ENCODE data around the gene SORCS2.

Gene SORCS2

GRCh38 chr4:7512946-7513345 lies 320.6 kb downstream of the SORCS2 start:
- no peak overlapping the region for H3K18ac ChIP-seq (ENCODE audit: low read depth in 1 of 2, low read length in 2 of 2)
- H3K36me3 ChIP-seq (ENCODE audit: control insufficient read depth in 1 of 2, insufficient read depth in 2 of 2, low read depth in 1 of 2, low read length in 2 of 2) = peaks cover 0 to 2% of the 10 kb centered on the region in 2 experiments
- no peak overlapping the region for H3K4me3 ChIP-seq (ENCODE audit: insufficient read depth in 1 of 2, low read depth in 1 of 2, low read length in 2 of 2)
- H3K23ac ChIP-seq (ENCODE audit: low read length in 2 of 2) = no peak overlapping the region
- no peak overlapping the region for H4K8ac ChIP-seq (ENCODE audit: low read length)
- peaks cover 20 to 28% of the 10 kb centered on the region in 2 experiments for H3K27me3 ChIP-seq (ENCODE audit: control insufficient read depth in 1 of 2, insufficient read depth in 1 of 2, low read length in 2 of 2)
- H2BK15ac ChIP-seq (ENCODE audit: low read depth, poor library complexity, severe bottlenecking) = no peak overlapping the region
- H3K9ac ChIP-seq (ENCODE audit: low read length) = no peak overlapping the region
- H2AK5ac ChIP-seq (ENCODE audit: low read length, severe bottlenecking) = no peak overlapping the region
- no peak overlapping the region for H3K14ac ChIP-seq (ENCODE audit: low read length in 2 of 2)
- no peak overlapping the region for H2AFZ ChIP-seq (ENCODE audit: low read depth, low read length)
- no peak overlapping the region for H2BK12ac ChIP-seq (ENCODE audit: low read length in 2 of 2)
- no peaks in the 10 kb centered on the region for H3K79me1 ChIP-seq (replicated peaks; ENCODE audit: low read length, poor library complexity, severe bottlenecking)
- H3K4ac ChIP-seq (ENCODE audit: low read depth in 1 of 2, low read length in 2 of 2) = no peak overlapping the region
- no peak overlapping the region for H3K4me2 ChIP-seq (ENCODE audit: low read length, poor library complexity, severe bottlenecking)
- DNase-seq = no peak
- H3K4me1 ChIP-seq (ENCODE audit: control insufficient read depth, insufficient read depth, low read depth, low read length) = peaks cover 32% of the 10 kb centered on the region
- H4K91ac ChIP-seq (ENCODE audit: low read length) = no peak overlapping the region
- H2BK5ac ChIP-seq (ENCODE audit: low read depth, low read length, poor library complexity, severe bottlenecking) = no peak overlapping the region
- no peak overlapping the region for H3K27ac ChIP-seq (ENCODE audit: low read length, poor library complexity, severe bottlenecking)
- no peaks in the 10 kb centered on the region for H3K9me3 ChIP-seq (ENCODE audit: control insufficient read depth, low read length)
- H2BK120ac ChIP-seq (ENCODE audit: low read depth, low read length) = no peak overlapping the region
- WGBS = 91% methylated on average over 10 of the region's 10 CpGs

GRCh38 chr4:7513671-7514070 lies 321.3 kb downstream of the SORCS2 start:
- Histone ChIP-seq H3K9me3 (ENCODE audit: control insufficient read depth, low read length) (no peaks in the 10 kb centered on the region), H2BK5ac (ENCODE audit: low read depth, low read length, poor library complexity, severe bottlenecking) (no peak overlapping the region), H2BK120ac (ENCODE audit: low read depth, low read length) (no peak overlapping the region), H2AK5ac (ENCODE audit: low read length, severe bottlenecking) (peak overlapping the region; percentile 16), H3K9ac (ENCODE audit: low read length) (no peak overlapping the region), H2AFZ (ENCODE audit: low read depth, low read length) (no peak overlapping the region), H3K79me1 (replicated peaks; ENCODE audit: low read length, poor library complexity, severe bottlenecking) (no peaks in the 10 kb centered on the region), H2BK12ac (ENCODE audit: low read length in 2 of 2) (peak overlapping the region in 1 of 2 experiments; percentile 74), H4K8ac (ENCODE audit: low read length) (no peak overlapping the region), H3K27ac (ENCODE audit: low read length, poor library complexity, severe bottlenecking) (no peak overlapping the region), H3K4me2 (ENCODE audit: low read length, poor library complexity, severe bottlenecking) (no peak overlapping the region), H3K36me3 (ENCODE audit: control insufficient read depth in 1 of 2, insufficient read depth in 2 of 2, low read depth in 1 of 2, low read length in 2 of 2) (peaks cover 0 to 2% of the 10 kb centered on the region in 2 experiments), H2BK15ac (ENCODE audit: low read depth, poor library complexity, severe bottlenecking) (no peak overlapping the region), H3K4me3 (ENCODE audit: insufficient read depth in 1 of 2, low read depth in 1 of 2, low read length in 2 of 2) (no peak overlapping the region), H3K18ac (ENCODE audit: low read depth in 1 of 2, low read length in 2 of 2) (no peak overlapping the region), H3K23ac (ENCODE audit: low read length in 2 of 2) (no peak overlapping the region), H3K4ac (ENCODE audit: low read depth in 1 of 2, low read length in 2 of 2) (no peak overlapping the region), H4K91ac (ENCODE audit: low read length) (no peak overlapping the region), H3K27me3 (ENCODE audit: control insufficient read depth in 1 of 2, insufficient read depth in 1 of 2, low read length in 2 of 2) (peaks cover 24 to 35% of the 10 kb centered on the region in 2 experiments), H3K4me1 (ENCODE audit: control insufficient read depth, insufficient read depth, low read depth, low read length) (peaks cover 32% of the 10 kb centered on the region), H3K14ac (ENCODE audit: low read length in 2 of 2) (no peak overlapping the region)
- peak; percentile 74 for DNase-seq
- 37% methylated on average over 12 of the region's 12 CpGs for WGBS

DNA sequence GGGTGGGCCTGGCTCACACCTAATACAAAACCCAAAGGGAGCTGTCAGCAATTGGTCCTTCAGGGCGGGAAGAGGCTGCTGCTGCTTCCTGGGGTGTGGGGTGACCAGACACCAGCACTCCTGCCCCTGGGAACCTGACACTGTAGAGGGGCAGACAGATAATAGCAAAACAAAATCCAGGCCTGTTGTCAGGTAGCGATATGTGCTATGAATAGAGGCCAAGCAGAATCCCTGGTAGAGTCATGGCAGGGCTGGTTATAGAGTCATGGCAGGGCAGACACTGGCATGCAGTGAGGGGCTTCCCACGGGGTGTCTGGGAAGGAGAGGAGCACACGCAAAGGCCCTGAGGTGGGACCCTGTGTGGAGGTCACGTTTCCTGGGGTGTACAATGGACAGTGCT lies 321.9 kb downstream of the SORCS2 start:
- no peak overlapping the region for H2BK5ac ChIP-seq (ENCODE audit: low read depth, low read length, poor library complexity, severe bottlenecking)
- 90% methylated on average over 5 of the region's 5 CpGs for WGBS
- H3K79me1 ChIP-seq (replicated peaks; ENCODE audit: low read length, poor library complexity, severe bottlenecking) = no peaks in the 10 kb centered on the region

GRCh38 chr4:7514789-7515188 lies 322.5 kb downstream of the SORCS2 start:
- Histone ChIP-seq H2BK12ac (ENCODE audit: low read length in 2 of 2) (no peak overlapping the region), H2AFZ (ENCODE audit: low read depth, low read length) (no peak overlapping the region), H4K91ac (ENCODE audit: low read length) (peak overlapping the region; percentile 43), H4K8ac (ENCODE audit: low read length) (no peak overlapping the region), H3K4me2 (ENCODE audit: low read length, poor library complexity, severe bottlenecking) (no peak overlapping the region), H3K27me3 (ENCODE audit: control insufficient read depth in 1 of 2, insufficient read depth in 1 of 2, low read length in 2 of 2) (peaks cover 29 to 39% of the 10 kb centered on the region in 2 experiments), H3K9me3 (ENCODE audit: control insufficient read depth, low read length) (no peaks in the 10 kb centered on the region), H3K79me1 (replicated peaks; ENCODE audit: low read length, poor library complexity, severe bottlenecking) (no peaks in the 10 kb centered on the region), H3K18ac (ENCODE audit: low read depth in 1 of 2, low read length in 2 of 2) (no peak overlapping the region), H2BK5ac (ENCODE audit: low read depth, low read length, poor library complexity, severe bottlenecking) (no peak overlapping the region), H3K4me3 (ENCODE audit: insufficient read depth in 1 of 2, low read depth in 1 of 2, low read length in 2 of 2) (no peak overlapping the region), H3K4me1 (ENCODE audit: control insufficient read depth, insufficient read depth, low read depth, low read length) (peaks cover 31% of the 10 kb centered on the region), H3K4ac (ENCODE audit: low read depth in 1 of 2, low read length in 2 of 2) (peak overlapping the region in 1 of 2 experiments; percentile 5), H3K14ac (ENCODE audit: low read length in 2 of 2) (peak overlapping the region in 1 of 2 experiments; percentile 57), H3K23ac (ENCODE audit: low read length in 2 of 2) (no peak overlapping the region), H2BK15ac (ENCODE audit: low read depth, poor library complexity, severe bottlenecking) (no peak overlapping the region), H2BK120ac (ENCODE audit: low read depth, low read length) (no peak overlapping the region), H2AK5ac (ENCODE audit: low read length, severe bottlenecking) (no peak overlapping the region), H3K36me3 (ENCODE audit: control insufficient read depth in 1 of 2, insufficient read depth in 2 of 2, low read depth in 1 of 2, low read length in 2 of 2) (peaks cover 0 to 2% of the 10 kb centered on the region in 2 experiments), H3K27ac (ENCODE audit: low read length, poor library complexity, severe bottlenecking) (no peak overlapping the region), H3K9ac (ENCODE audit: low read length) (no peak overlapping the region)
- no peak for DNase-seq
- 82% methylated on average over 4 of the region's 4 CpGs for WGBS

More for the DNA sequence above, 321.9 kb downstream of the SORCS2 start:
- Histone ChIP-seq H4K8ac (ENCODE audit: low read length) (no peak overlapping the region), H3K4me1 (ENCODE audit: control insufficient read depth, insufficient read depth, low read depth, low read length) (peaks cover 31% of the 10 kb centered on the region), H3K4me2 (ENCODE audit: low read length, poor library complexity, severe bottlenecking) (no peak overlapping the region), H3K27me3 (ENCODE audit: control insufficient read depth in 1 of 2, insufficient read depth in 1 of 2, low read length in 2 of 2) (peaks cover 28 to 39% of the 10 kb centered on the region in 2 experiments), H4K91ac (ENCODE audit: low read length) (no peak overlapping the region), H3K9me3 (ENCODE audit: control insufficient read depth, low read length) (no peaks in the 10 kb centered on the region), H2AFZ (ENCODE audit: low read depth, low read length) (no peak overlapping the region), H3K4me3 (ENCODE audit: insufficient read depth in 1 of 2, low read depth in 1 of 2, low read length in 2 of 2) (no peak overlapping the region), H2AK5ac (ENCODE audit: low read length, severe bottlenecking) (no peak overlapping the region), H3K36me3 (ENCODE audit: control insufficient read depth in 1 of 2, insufficient read depth in 2 of 2, low read depth in 1 of 2, low read length in 2 of 2) (peaks cover 0 to 2% of the 10 kb centered on the region in 2 experiments), H3K23ac (ENCODE audit: low read length in 2 of 2) (no peak overlapping the region), H3K18ac (ENCODE audit: low read depth in 1 of 2, low read length in 2 of 2) (no peak overlapping the region), H3K14ac (ENCODE audit: low read length in 2 of 2) (peak overlapping the region in 1 of 2 experiments; percentile 57), H3K9ac (ENCODE audit: low read length) (no peak overlapping the region), H3K4ac (ENCODE audit: low read depth in 1 of 2, low read length in 2 of 2) (no peak overlapping the region), H2BK12ac (ENCODE audit: low read length in 2 of 2) (peak overlapping the region in 1 of 2 experiments; percentile 74), H2BK15ac (ENCODE audit: low read depth, poor library complexity, severe bottlenecking) (no peak overlapping the region), H3K27ac (ENCODE audit: low read length, poor library complexity, severe bottlenecking) (no peak overlapping the region), H2BK120ac (ENCODE audit: low read depth, low read length) (no peak overlapping the region)
- no peak for DNase-seq

All from mesenchymal stem cell (in vitro differentiated cells and primary cell).